Measurements from ENCODE around the gene ZIC2.

ZIC2 gene

GRCh38 chr13:99988529-99989275 is 7.1 kb downstream of the ZIC2 start:
- no peak for DNase-seq

GRCh38 chr13:99989276-99990125 is 7.9 kb downstream of the ZIC2 start:
- DNase-seq: no peak

GRCh38 chr13:99990126-99990977 is 8.8 kb downstream of the ZIC2 start:
- DNase-seq: no peak

GRCh38 chr13:99991013-99991827 is 9.6 kb downstream of the ZIC2 start:
- no peak for DNase-seq

GRCh38 chr13:99991828-99992775 is 10.5 kb downstream of the ZIC2 start:
- no peak for DNase-seq

GRCh38 chr13:99992949-99993351 is 11.4 kb downstream of the ZIC2 start:
- DNase-seq: no peak

- no peak for DNase-seq
Measured at GRCh38 chr13:99993660-99994637, 12.4 kb downstream of the ZIC2 start.

GRCh38 chr13:99994638-99995020 is 13.0 kb downstream of the ZIC2 start:
- DNase-seq: no peak

GRCh38 chr13:99995104-99995588 is 13.6 kb downstream of the ZIC2 start:
- DNase-seq: no peak

- DNase-seq: no peak
Measured at GRCh38 chr13:99995589-99996380, 14.2 kb downstream of the ZIC2 start.

- DNase-seq: no peak
Measured at GRCh38 chr13:99996381-99996973, 14.9 kb downstream of the ZIC2 start.

GRCh38 chr13:99997702-99998214 is 16.2 kb downstream of the ZIC2 start:
- DNase-seq: no peak

- DNase-seq: no peak
Measured at GRCh38 chr13:99998261-99998660, 16.7 kb downstream of the ZIC2 start.

GRCh38 chr13:100014621-100015020 is 33.0 kb downstream of the ZIC2 start:
- DNase-seq: no peak

- DNase-seq: no peak
Measured at GRCh38 chr13:100019780-100020356, 38.3 kb downstream of the ZIC2 start.

GRCh38 chr13:100022798-100023197 is 41.2 kb downstream of the ZIC2 start:
- no peak for DNase-seq

- no peak for DNase-seq
Measured at GRCh38 chr13:100024023-100024422, 42.4 kb downstream of the ZIC2 start.

- no peak for DNase-seq
Measured at GRCh38 chr13:100029933-100030332, 48.3 kb downstream of the ZIC2 start.

All from CD4-positive, alpha-beta T cell treated with Interleukin-1 beta for 1 hour (primary cell).